CD4-positive, alpha-beta memory T cell (primary cell): ENCODE data around the gene CCNY. TPM values are rescaled to one million over a fixed set of nuclear protein-coding genes. Genes with fewer than 3 reads are reported as not detected.
"Not testable (repeated sequence)": the region's sequence is repeated elsewhere in the genome, so short reads cannot be mapped to it uniquely, and the experiment has no call there.

Source experiments
- CTCF ChIA-PET: fragments of 350-600 bp; sonication (Branson Sonifier 250); formaldehyde crosslinking; loops from one replicate; lab custom pipeline; 2021; ENCODE audit warnings: inconsistent platforms; ENCODE audit not compliant: partially characterized antibody; lab: Charles Lee
- POLR2A ChIA-PET: fragments of 350-600 bp; sonication (Branson Sonifier 250); formaldehyde crosslinking; loops from one replicate; lab custom pipeline; 2021; ENCODE audit not compliant: partially characterized antibody; lab: Charles Lee
- DNase-seq, 5 donors: peaks; one replicate each; pipeline versions ENCODE4 v3.0.0 to v3.0.0-alpha.2; 2020 to 2022; ENCODE audit warnings: mixed read lengths in 1 of 5
- H3K27ac ChIP-seq: one replicate; pipeline ENCODE4 v1.7.0; 2013; ENCODE audit warnings: low read depth, low read length
- H3K27me3 ChIP-seq: 2 replicates; pipeline ENCODE4 v1.7.0; 2013; ENCODE audit warnings: mild to moderate bottlenecking, low read length, moderate library complexity; ENCODE audit not compliant: insufficient read depth
- H3K36me3 ChIP-seq: 2 replicates; pipeline ENCODE4 v1.7.0; 2013; ENCODE audit warnings: mild to moderate bottlenecking, low read length, moderate library complexity; ENCODE audit not compliant: insufficient read depth
- H3K4me1 ChIP-seq: 2 replicates; pipeline ENCODE4 v1.7.0; 2013; ENCODE audit warnings: mild to moderate bottlenecking, low read length, moderate library complexity; ENCODE audit not compliant: insufficient read depth
- H3K4me3 ChIP-seq, 2 donors: one replicate each; pipeline ENCODE4 v1.7.0; 2013; ENCODE audit warnings: low read length in 2 of 2, mild to moderate bottlenecking in 1 of 2
- H3K9me3 ChIP-seq, 2 donors: one replicate each; pipeline ENCODE4 v1.7.0; 2013; ENCODE audit warnings: low read length in 2 of 2, control low read depth in 1 of 2; ENCODE audit not compliant: control insufficient read depth in 1 of 2
- H3K27ac Mint-ChIP-seq, 7 donors: one replicate each; pipeline ENCODE4 v1.8.0; 2020 to 2021; ENCODE audit warnings: mixed read lengths in 7 of 7, mild to moderate bottlenecking in 6 of 7, inconsistent platforms in 3 of 7, moderate library complexity in 3 of 7
- H3K27me3 Mint-ChIP-seq, 2 donors: one replicate each; pipeline ENCODE4 v1.8.0; 2020 to 2021; ENCODE audit warnings: mixed read lengths in 2 of 2
- H3K36me3 Mint-ChIP-seq, 2 donors: one replicate each; pipeline ENCODE4 v1.8.0; 2020 to 2021; ENCODE audit warnings: mixed read lengths in 2 of 2, inconsistent platforms in 1 of 2, mild to moderate bottlenecking in 1 of 2
- H3K4me1 Mint-ChIP-seq, 4 donors: one replicate each; pipeline ENCODE4 v1.8.0; 2020 to 2021; ENCODE audit warnings: mixed read lengths in 4 of 4, mild to moderate bottlenecking in 1 of 4
- H3K4me3 Mint-ChIP-seq, 8 donors: one replicate each; pipeline ENCODE4 v1.8.0; 2020 to 2021; ENCODE audit warnings: mixed read lengths in 8 of 8, mild to moderate bottlenecking in 7 of 8, moderate library complexity in 6 of 8, inconsistent platforms in 3 of 8
- H3K9me3 Mint-ChIP-seq, 8 donors: one replicate each; pipeline ENCODE4 v1.8.0; 2020 to 2021; ENCODE audit warnings: mixed read lengths in 8 of 8, mild to moderate bottlenecking in 5 of 8, inconsistent platforms in 3 of 8, moderate library complexity in 1 of 8
- intact Hi-C: fragments of 100-400 bp; cut with micrococcal nuclease; formaldehyde crosslinking; loops from one replicate; pipeline ENCODE4 v1.15.1; 2023
- polyA plus RNA-seq, 2 donors: library from polyadenylated mRNA; unstranded; fragments of 300-500 nt; fragmentation: Illumina TruSeq; gene quantifications; one replicate each; pipeline ENCODE4 v1.2.3, GENCODE V29; 2021
- total RNA-seq, 2 experiments: library from RNA; stranded (reverse); gene quantifications; one replicate each; pipeline ENCODE4 v1.2.3, GENCODE V29; 2021

The CCNY gene
- total and polyA plus RNA-seq, 4 experiments from 2014 or later, result 5.6 to 66.7 (median 41.5) TPM

DNA sequence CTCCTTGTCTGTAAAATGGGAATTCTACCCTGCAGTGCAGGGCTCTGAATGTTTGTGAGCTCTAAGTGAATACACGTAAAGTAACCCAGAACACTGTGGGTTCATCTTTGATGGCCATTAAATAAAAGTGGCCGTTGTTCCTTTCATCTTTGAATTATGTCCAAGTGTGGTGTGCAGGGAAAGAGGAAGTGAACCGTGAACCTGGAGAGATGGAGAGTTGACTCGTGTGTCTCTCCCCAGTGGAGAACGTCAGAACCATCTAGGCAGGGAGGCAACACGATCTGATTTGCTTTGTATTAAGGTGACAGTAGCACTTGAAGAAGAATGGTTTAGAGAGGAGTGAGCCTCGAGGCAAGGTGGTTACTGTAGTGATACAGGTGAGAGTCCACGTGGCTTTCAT is 175.3 kb downstream of the CCNY start:
- Histone ChIP-seq H3K4me3 (no peak overlapping the region), H3K36me3 (peaks cover 4% of the 10 kb centered on the region), H3K9me3 (no peaks in the 10 kb centered on the region), H3K4me1 (peaks cover 5% of the 10 kb centered on the region), H3K27me3 (no peaks in the 10 kb centered on the region), H3K27ac (no peak overlapping the region)
- ChIA-PET POLR2A (interaction anchor here (0.7 kb wide), 1 partner anchor 10 kb away, joined by 3 read pairs; no protein-coding TSS in a partner anchor), CTCF (no interaction called here)
- Mint-ChIP-seq H3K9me3 (no peaks in the 10 kb centered on the region), H3K4me1 (peaks cover 44 to 60% (median 56%) of the 10 kb centered on the region in 4 donors), H3K27me3 (no peaks in the 10 kb centered on the region), H3K4me3 (no peak overlapping the region), H3K27ac (peak overlapping the region in 1 of 7 donors; percentile 91), H3K36me3 (peaks cover 13 to 28% of the 10 kb centered on the region in 2 donors)
- DNase-seq, result no peak
- intact Hi-C loops, result no loop called here

GRCh38 chr10:35516102-35516670 is 179.9 kb downstream of the CCNY start:
- peak overlapping the region in 3 of 7 donors; percentile 23 to 54 (median 53) for H3K27ac Mint-ChIP-seq
- H3K4me1 Mint-ChIP-seq, result peaks cover 32 to 58% (median 41%) of the 10 kb centered on the region in 4 donors
- H3K27me3 Mint-ChIP-seq, result no peaks in the 10 kb centered on the region
- ChIA-PET POLR2A (no interaction called here), CTCF (no interaction called here)
- no peak for DNase-seq
- Histone ChIP-seq H3K27ac (no peak overlapping the region), H3K9me3 (no peaks in the 10 kb centered on the region), H3K36me3 (peaks cover 6% of the 10 kb centered on the region), H3K27me3 (no peaks in the 10 kb centered on the region), H3K4me1 (no peaks in the 10 kb centered on the region), H3K4me3 (no peak overlapping the region)
- no peaks in the 10 kb centered on the region for H3K9me3 Mint-ChIP-seq
- H3K4me3 Mint-ChIP-seq, result no peak overlapping the region
- H3K36me3 Mint-ChIP-seq, result peaks cover 8 to 15% of the 10 kb centered on the region in 2 donors
- intact Hi-C loops, result no loop called here

DNA sequence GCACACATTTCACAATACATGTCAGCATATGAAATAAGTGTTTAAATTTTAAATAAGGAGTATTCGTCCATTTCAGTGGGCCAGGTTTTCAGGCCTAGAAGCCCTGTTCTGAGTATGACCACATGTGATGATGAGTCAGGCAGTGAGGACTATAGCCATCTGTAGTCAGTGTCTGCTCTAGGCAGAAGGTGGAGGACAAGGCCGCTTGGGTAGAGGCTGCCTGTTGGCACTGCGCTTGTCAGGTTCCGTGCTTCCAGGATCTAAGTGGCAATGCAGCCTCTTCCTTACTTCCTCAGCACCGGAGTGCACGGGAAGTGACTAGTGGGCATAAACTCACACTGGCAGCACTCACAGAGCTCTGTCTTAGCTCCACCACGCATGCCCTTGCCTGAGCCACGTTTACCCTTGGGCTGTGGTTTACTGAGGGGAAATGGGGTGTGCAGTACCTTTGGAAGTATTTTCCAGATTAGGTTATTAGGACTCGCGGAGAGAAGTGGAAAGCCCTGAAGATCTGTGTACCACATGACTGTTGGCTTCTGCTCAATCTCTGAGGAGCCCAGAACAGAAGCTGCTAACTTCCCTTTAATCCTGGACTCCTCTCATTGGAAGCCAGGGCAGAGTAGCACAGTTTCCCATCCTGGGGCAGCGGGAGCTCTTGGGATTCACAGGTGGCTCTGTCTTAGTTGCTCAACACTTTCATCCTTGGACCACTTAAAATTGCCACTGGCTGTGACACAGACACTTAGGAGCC is 181.3 kb downstream of the CCNY start:
- Histone ChIP-seq H3K27me3 (no peaks in the 10 kb centered on the region), H3K4me1 (no peaks in the 10 kb centered on the region), H3K9me3 (no peaks in the 10 kb centered on the region), H3K4me3 (no peak overlapping the region), H3K36me3 (peaks cover 6% of the 10 kb centered on the region), H3K27ac (no peak overlapping the region)
- intact Hi-C loops, result no loop called here
- H3K9me3 Mint-ChIP-seq, result no peaks in the 10 kb centered on the region
- no peak for DNase-seq
- CTCF ChIA-PET, result no interaction called here
- POLR2A ChIA-PET, result no interaction called here
- H3K4me3 Mint-ChIP-seq, result no peak overlapping the region
- peak overlapping the region in 2 of 7 donors; percentile 30 to 42 for H3K27ac Mint-ChIP-seq
- H3K4me1 Mint-ChIP-seq, result peaks cover 18 to 44% (median 30%) of the 10 kb centered on the region in 4 donors
- H3K36me3 Mint-ChIP-seq, result peaks cover 6 to 13% of the 10 kb centered on the region in 2 donors
- H3K27me3 Mint-ChIP-seq, result no peaks in the 10 kb centered on the region

DNA sequence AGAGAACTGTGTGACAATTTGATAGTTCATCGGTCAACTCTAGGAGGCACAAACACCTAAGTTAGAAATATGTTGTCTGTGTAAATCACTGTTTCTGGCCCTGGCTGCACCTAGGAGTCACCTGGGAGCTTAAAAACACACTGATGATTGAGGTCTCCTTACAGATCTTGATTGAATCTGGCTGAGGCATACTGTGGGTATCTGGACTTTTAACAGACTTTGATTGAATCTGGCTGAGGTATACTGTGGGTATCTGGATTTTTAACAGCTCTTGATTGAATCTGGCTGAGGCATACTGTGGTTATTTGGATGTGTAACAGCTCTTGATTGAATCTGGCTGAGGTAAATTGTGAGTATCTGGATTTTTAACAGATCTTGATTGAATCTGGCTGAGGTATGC is 181.9 kb downstream of the CCNY start:
- peaks cover 14 to 41% (median 30%) of the 10 kb centered on the region in 4 donors for H3K4me1 Mint-ChIP-seq
- H3K9me3 ChIP-seq, H3K27me3 ChIP-seq, H3K9me3 Mint-ChIP-seq, intact Hi-C loops, H3K36me3 ChIP-seq, DNase-seq, H3K4me3 ChIP-seq, H3K4me1 ChIP-seq, H3K27me3 Mint-ChIP-seq, POLR2A ChIA-PET, H3K27ac ChIP-seq, CTCF ChIA-PET, H3K4me3 Mint-ChIP-seq: not testable (repeated sequence)
- peaks cover 4 to 11% of the 10 kb centered on the region in 2 donors for H3K36me3 Mint-ChIP-seq
- peak overlapping the region in 1 of 7 donors; percentile 42 for H3K27ac Mint-ChIP-seq

- peaks cover 0 to 2% (median 0%) of the 10 kb centered on the region in 8 donors for H3K9me3 Mint-ChIP-seq
- Histone ChIP-seq H3K4me3 (no peak overlapping the region), H3K36me3 (peaks cover 6% of the 10 kb centered on the region), H3K27ac (no peak overlapping the region), H3K27me3 (no peaks in the 10 kb centered on the region), H3K4me1 (no peaks in the 10 kb centered on the region), H3K9me3 (no peaks in the 10 kb centered on the region)
- H3K27me3 Mint-ChIP-seq, result no peaks in the 10 kb centered on the region
- no peak for DNase-seq
- ChIA-PET CTCF (no interaction called here), POLR2A (interaction anchor here (1.3 kb wide), 1 partner anchor 394 kb away, joined by 5 read pairs; the partner anchor contains the start of gene CREM)
- peaks cover 8 to 11% of the 10 kb centered on the region in 2 donors for H3K36me3 Mint-ChIP-seq
- H3K27ac Mint-ChIP-seq, result no peak overlapping the region
- intact Hi-C loops, result no loop called here
- H3K4me1 Mint-ChIP-seq, result peaks cover 9 to 20% (median 12%) of the 10 kb centered on the region in 4 donors
- no peak overlapping the region for H3K4me3 Mint-ChIP-seq
Observed at GRCh38 chr10:35520996-35521395, 184.7 kb downstream of the CCNY start.

DNA sequence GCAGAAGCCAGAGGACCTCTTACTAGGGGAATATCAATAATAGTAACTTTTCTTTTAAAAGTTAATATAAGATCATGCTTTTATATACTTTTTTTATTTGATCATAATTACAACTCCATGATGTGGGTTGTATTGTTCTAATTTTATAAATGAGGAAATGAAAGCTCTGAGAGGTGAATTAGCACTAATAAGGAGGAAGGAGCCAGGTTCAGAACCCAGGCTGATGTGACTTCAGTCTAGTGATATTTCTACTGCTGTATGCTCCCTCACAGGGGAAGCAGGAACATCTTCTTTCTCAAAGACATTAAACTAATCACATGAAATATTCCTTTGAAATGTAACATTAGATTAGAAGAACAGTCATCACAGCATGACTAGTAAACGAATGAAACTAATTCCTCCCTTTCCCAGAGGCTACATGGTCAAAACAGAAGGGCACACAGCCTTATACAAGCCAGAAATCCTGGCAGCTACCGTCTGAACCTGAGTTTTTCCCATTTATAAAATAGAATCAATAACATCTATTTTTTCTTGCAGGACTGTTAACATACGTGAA is 187.4 kb downstream of the CCNY start:
- no peaks in the 10 kb centered on the region for H3K36me3 ChIP-seq
- Mint-ChIP-seq H3K9me3 (peaks cover 0 to 2% (median 0%) of the 10 kb centered on the region in 8 donors), H3K4me3 (no peak overlapping the region), H3K27ac (no peak overlapping the region), H3K36me3 (peaks cover 15 to 17% of the 10 kb centered on the region in 2 donors), H3K4me1 (peaks cover 2 to 15% (median 5%) of the 10 kb centered on the region in 4 donors), H3K27me3 (no peaks in the 10 kb centered on the region)
- ChIA-PET POLR2A (no interaction called here), CTCF (interaction anchor here (1.4 kb wide), 1 partner anchor 40 kb away, joined by 6 read pairs; no protein-coding TSS in a partner anchor)
- intact Hi-C loops, result no loop called here
- H3K27me3 ChIP-seq, result no peaks in the 10 kb centered on the region
- no peak for DNase-seq
- H3K9me3 ChIP-seq, result no peaks in the 10 kb centered on the region
- no peak overlapping the region for H3K27ac ChIP-seq
- H3K4me1 ChIP-seq, result no peaks in the 10 kb centered on the region
- H3K4me3 ChIP-seq, result no peak overlapping the region

- intact Hi-C loops, result no loop called here
- POLR2A ChIA-PET, result no interaction called here
- H3K27ac Mint-ChIP-seq, result no peak overlapping the region
Observed at GRCh38 chr10:35526746-35527145, 190.4 kb downstream of the CCNY start.

More at GRCh38 chr10:35526746-35527145, 190.4 kb downstream of the CCNY start:
- H3K36me3 Mint-ChIP-seq, result peaks cover 37 to 39% of the 10 kb centered on the region in 2 donors
- no peaks in the 10 kb centered on the region for H3K27me3 Mint-ChIP-seq
- Histone ChIP-seq H3K4me1 (no peaks in the 10 kb centered on the region), H3K4me3 (no peak overlapping the region), H3K9me3 (no peaks in the 10 kb centered on the region), H3K27me3 (no peaks in the 10 kb centered on the region), H3K27ac (no peak overlapping the region), H3K36me3 (peaks cover 16% of the 10 kb centered on the region)
- CTCF ChIA-PET, result interaction anchor here (0.9 kb wide), 1 partner anchor 18 kb away, joined by 3 read pairs; no protein-coding TSS in a partner anchor
- H3K9me3 Mint-ChIP-seq, result peaks cover 0 to 4% (median 0%) of the 10 kb centered on the region in 8 donors
- no peak for DNase-seq
- no peak overlapping the region for H3K4me3 Mint-ChIP-seq
- H3K4me1 Mint-ChIP-seq, result peaks cover 0 to 18% (median 5%) of the 10 kb centered on the region in 4 donors
